Epithelial cell of proximal tubule (primary cell): ENCODE measurements around the gene C11orf58. TPM values are rescaled to one million over a fixed set of nuclear protein-coding genes. Genes with fewer than 3 reads are reported as not detected.

Experiments
- DNase-seq: peaks from one replicate; pipeline ENCODE4 v3.0.0-alpha.2; 2011; ENCODE audit warnings: low read depth
- H3K4me3 ChIP-seq: 2 replicates; pipeline ENCODE4 v1.5.1; 2011; ENCODE audit warnings: low read depth, mild to moderate bottlenecking, low read length
- total RNA-seq: library from RNA; depleted of rRNA; stranded (reverse); fragments of >200 nt; gene quantifications from 2 replicates; pipeline ENCODE4 v1.2.3, GENCODE V29; 2015
- TF ChIP-seq, protein P1 (sequence below): conservative IDR thresholded peaks from 2 replicates; pipeline ENCODE4 v1.5.1; 2012; ENCODE audit warnings: low read depth, mild to moderate bottlenecking, low read length

The C11orf58 gene
- total RNA-seq, 1 donor from 2014 or later: 166 TPM

GRCh38 chr11:16749092-16749491 lies 10.6 kb downstream of the C11orf58 start:
- no peak overlapping the region for H3K4me3 ChIP-seq
- no peak for DNase-seq
- TF ChIP-seq, protein P1, sequence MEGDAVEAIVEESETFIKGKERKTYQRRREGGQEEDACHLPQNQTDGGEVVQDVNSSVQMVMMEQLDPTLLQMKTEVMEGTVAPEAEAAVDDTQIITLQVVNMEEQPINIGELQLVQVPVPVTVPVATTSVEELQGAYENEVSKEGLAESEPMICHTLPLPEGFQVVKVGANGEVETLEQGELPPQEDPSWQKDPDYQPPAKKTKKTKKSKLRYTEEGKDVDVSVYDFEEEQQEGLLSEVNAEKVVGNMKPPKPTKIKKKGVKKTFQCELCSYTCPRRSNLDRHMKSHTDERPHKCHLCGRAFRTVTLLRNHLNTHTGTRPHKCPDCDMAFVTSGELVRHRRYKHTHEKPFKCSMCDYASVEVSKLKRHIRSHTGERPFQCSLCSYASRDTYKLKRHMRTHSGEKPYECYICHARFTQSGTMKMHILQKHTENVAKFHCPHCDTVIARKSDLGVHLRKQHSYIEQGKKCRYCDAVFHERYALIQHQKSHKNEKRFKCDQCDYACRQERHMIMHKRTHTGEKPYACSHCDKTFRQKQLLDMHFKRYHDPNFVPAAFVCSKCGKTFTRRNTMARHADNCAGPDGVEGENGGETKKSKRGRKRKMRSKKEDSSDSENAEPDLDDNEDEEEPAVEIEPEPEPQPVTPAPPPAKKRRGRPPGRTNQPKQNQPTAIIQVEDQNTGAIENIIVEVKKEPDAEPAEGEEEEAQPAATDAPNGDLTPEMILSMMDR: no peak

DNA sequence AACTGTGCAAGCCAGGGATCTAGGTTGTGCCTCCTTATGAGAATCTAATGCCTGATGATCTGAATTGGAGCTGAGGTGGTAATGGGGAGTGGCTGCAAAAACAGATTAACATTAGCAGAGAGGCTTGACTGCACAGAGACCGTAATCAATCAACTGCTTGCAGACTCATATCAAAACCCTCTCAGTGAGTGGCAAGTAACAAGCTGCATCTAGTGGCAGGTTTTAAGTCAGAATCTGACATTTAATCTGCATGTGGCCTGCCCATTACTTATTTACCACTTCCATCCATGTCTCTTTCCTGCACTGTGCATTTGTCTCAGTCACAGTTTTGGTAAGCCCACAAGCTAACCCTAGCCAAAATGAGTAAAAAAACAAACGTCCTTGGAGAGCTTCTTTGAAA lies 11.2 kb downstream of the C11orf58 start:
- H3K4me3 ChIP-seq: no peak overlapping the region
- no peak for DNase-seq
- TF ChIP-seq, protein P1: no peak

DNA sequence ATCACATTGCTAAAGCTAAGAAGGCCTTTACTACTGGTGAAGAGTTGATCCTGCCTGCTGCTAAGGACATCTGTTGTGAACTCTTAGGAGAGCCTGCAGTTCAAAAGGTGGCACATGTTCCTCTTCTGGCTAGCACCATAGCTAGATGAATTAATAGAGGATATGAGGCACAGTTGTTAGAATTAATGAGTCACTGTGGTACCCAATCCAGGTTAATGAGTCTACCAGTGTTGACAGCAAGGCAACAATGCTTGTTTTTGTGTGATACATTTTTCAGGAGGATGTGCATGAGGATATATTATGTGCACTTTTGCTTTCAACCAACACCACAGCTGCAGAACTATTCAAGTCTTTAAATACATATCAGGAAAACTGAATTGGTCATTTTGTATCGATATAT lies 12.0 kb downstream of the C11orf58 start:
- H3K4me3 ChIP-seq: no peak overlapping the region
- no peak for DNase-seq
- TF ChIP-seq, protein P1: no peak

DNA sequence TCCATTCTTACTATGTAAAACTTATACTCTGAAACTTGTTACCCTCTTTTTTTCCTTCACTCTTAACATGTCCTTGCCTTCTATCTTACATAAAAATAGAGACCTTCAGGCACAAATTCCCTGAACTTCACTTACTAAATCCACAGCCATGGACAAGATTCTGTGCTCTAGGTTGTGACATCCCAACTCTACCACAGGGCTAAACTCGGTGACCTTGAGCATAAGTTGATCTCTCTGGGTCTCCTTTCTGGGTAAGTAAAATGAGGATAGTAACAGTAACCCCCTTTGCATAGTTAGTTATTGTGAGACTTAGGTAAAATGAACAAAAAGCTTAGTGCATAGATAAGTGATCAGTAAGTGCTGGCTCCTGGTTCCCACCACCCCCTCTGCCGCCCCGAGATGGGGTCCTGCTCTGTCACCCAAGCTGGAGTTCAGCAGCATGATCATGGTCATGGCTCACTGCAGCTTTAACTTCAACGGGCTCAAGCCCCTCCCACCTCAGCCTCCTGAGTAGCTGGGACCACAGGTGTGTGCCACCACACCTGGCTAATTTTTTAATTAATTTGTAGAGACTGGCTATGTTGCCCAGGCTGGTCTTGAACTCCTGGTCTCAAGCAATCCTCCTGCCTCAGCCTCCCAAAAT lies 20.1 kb downstream of the C11orf58 start:
- TF ChIP-seq, protein P1: no peak
- no peak for DNase-seq
- no peak overlapping the region for H3K4me3 ChIP-seq

DNA sequence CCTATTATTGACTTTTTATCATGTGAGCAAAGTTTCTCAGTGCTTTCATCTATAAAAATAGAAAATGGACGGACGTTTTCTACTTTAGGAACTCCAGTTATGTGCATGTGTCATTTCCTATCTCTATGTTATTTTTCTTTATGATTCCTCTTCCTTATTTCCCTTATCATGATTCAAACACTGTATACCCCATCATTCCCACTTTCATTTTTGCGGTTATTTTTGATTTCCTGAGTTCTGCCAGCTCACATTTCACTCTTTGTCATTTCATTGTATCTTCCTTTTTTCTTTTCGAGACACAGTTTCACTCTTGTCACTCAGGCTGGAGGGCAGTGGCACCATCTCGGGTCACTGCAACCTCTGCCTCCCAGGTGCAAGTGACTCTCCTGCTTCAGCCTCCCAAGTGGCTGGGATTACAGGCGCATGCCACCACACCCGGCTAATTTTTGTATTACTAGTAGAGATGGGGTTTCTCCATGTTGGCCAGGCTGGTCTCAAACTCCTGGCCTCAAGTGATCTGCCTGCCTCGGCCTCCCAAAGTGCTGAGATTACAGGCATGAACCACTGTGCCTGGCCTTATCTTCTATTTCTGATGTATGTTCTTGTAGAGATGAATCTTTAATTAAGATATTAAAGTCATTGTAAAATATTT lies 21.5 kb downstream of the C11orf58 start:
- TF ChIP-seq, protein P1: no peak

DNA sequence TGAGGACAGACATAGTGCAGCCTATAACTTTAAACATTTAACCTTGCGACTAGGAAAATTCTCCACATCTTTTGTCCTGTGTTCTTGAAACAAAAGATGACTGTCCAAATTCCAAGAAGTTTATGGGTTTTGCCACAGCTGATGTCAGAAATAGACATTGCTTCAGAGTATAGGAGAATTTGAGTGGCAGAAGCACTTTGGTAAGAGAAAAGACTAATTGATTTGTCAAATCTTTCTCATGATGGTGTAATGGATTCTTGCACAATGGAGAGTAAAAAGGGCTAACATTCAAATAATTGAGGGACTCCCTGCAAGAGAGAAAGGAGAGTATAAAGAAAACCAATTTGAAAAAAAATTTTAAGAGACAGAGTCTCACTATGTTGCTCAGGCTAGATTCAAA lies 25.3 kb downstream of the C11orf58 start:
- no peak for DNase-seq
- no peak overlapping the region for H3K4me3 ChIP-seq
- TF ChIP-seq, protein P1: no peak

More for the DNA sequence above, 21.5 kb downstream of the C11orf58 start:
- H3K4me3 ChIP-seq: no peak overlapping the region
- DNase-seq: no peak

DNA sequence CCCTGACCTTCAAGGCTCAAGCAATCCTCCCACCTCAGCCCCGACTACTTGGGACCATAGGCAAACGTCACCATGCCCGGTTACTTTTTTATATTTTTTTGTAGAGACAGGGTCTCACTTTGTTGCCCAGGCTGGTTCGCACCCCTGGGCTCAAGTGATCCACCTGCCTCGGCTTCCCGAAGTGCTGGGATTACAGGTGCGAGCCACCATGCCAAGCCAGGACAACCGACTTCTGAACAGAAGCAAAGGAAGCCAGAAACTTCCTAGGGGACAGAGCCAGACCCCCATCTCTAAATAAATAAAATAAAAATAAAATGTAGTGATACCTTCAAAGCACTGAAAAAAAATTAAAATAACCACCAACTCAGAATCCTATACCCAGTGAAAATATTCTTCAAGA lies 26.4 kb downstream of the C11orf58 start:
- H3K4me3 ChIP-seq: no peak overlapping the region
- TF ChIP-seq, protein P1: no peak
- no peak for DNase-seq
